Measurements from ENCODE around the gene KCNJ5. TPM values are rescaled to one million over a fixed set of nuclear protein-coding genes. Genes with fewer than 3 reads are reported as not detected.
A peak's percentile ranks its signal among the peaks of the same experiment; 100 is the strongest.

The KCNJ5 gene
- total RNA-seq, 3 donors from 2014 or later = 0.98 to 8.8 (median 2.8) TPM

DNA sequence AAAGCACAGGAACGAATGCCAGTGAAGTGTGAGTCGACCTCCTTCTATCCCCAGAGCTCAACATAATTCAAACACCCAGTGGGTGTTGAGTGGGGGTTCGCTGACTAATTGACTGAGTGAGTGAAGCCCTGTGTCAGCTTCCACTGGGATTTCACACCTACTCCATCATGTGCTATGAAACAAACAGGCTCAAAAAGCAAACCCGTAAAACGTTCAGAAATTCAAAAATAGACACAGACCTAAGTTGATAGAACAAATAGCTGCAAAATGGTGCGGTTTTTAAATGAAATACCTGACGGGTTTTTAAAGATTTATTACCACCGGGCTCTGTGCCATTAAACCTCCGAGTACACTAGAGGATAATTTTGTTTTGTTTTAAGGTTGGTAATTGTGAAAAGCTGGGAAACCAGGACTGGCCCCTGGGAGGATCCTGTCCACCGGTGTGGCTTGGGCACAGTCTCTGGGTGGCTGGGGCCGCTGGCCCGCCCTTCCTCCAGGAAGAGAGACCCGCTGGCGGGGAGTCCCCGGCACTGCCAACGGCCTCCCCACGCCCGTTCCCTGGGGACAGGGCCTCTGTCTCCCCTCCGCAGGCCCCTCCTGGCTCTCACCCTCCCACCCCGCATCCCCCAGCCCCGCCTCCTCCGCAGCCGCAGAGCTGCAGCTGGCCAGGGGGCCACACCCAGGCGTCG, 13.6 kb downstream of the KCNJ5 start:
- TF ChIP-seq, protein P1, sequence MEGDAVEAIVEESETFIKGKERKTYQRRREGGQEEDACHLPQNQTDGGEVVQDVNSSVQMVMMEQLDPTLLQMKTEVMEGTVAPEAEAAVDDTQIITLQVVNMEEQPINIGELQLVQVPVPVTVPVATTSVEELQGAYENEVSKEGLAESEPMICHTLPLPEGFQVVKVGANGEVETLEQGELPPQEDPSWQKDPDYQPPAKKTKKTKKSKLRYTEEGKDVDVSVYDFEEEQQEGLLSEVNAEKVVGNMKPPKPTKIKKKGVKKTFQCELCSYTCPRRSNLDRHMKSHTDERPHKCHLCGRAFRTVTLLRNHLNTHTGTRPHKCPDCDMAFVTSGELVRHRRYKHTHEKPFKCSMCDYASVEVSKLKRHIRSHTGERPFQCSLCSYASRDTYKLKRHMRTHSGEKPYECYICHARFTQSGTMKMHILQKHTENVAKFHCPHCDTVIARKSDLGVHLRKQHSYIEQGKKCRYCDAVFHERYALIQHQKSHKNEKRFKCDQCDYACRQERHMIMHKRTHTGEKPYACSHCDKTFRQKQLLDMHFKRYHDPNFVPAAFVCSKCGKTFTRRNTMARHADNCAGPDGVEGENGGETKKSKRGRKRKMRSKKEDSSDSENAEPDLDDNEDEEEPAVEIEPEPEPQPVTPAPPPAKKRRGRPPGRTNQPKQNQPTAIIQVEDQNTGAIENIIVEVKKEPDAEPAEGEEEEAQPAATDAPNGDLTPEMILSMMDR (IDR thresholded peaks at IDR 0.05) = no peak
- TF ChIP-seq POLR2A (IDR thresholded peaks at IDR 0.05) (no peak), POLR2AphosphoS5 (IDR thresholded peaks at IDR 0.05) (no peak)
- DNase-seq (ENCODE audit: low spot score in 2 of 2) = no peak
- H3K27me3 ChIP-seq = no peaks in the 10 kb centered on the region
- no peaks in the 10 kb centered on the region for H3K36me3 ChIP-seq
- H3K9me3 ChIP-seq = no peaks in the 10 kb centered on the region
- intact Hi-C loops (cut with DNase I; ENCODE audit: low total_unique reads) = no loop called here
- H3K27ac ChIP-seq = peak overlapping the region; percentile 25 to 69
- H3K4me1 ChIP-seq = peaks cover 0 to 5% of the 10 kb centered on the region in 2 donors
- H3K4me3 ChIP-seq = peak overlapping the region; percentile 54 to 83 (median 55)

DNA sequence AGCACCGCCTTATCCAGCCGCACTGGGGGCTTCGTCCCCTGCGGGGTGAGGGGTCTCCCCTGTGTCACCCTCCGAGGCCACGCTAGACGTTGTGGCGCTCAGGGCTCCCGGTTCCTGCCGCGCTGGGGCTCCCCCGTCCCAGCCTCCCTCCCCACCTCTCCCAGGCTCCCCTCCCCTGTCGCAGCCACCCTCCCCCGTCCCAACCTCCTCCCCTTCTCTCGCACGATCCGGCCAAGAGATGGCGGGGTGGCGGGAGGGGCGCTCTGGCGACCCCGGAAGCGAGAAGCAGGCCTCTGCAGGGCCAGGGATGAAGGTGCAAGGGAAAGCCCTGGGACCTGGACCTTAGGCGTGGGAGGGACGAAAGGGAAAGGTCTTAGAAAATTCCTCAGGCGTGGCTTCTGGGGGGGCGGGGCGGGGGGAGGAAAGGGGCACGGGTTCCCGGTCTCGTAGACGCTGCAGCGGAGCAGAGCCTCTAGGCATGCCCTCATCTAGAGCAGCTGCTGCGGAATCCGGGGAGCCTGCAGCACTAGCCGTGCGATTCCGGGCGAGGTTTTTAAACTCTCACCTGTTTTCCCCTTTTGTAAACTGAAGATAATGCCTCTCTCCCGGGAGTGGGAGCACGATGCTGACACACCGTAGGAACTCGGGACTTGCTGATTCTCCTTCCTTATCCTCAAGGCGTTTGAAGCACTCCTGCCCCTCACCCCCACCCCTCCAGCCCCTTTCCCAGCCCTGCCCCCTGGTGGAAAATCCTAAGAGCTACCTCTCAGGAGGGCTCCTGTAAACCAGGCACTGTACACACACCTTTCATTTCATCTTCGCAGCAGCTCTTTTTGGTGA, 14.4 kb downstream of the KCNJ5 start:
- intact Hi-C loops (cut with DNase I; ENCODE audit: low total_unique reads) = no loop called here
- no peaks in the 10 kb centered on the region for H3K9me3 ChIP-seq
- no peaks in the 10 kb centered on the region for H3K36me3 ChIP-seq
- no peak for DNase-seq (ENCODE audit: low spot score in 2 of 2)
- no peak for TF ChIP-seq POLR2AphosphoS5 (IDR thresholded peaks at IDR 0.05)
- TF ChIP-seq, protein P1 (IDR thresholded peaks at IDR 0.05) = no peak
- TF ChIP-seq POLR2A (IDR thresholded peaks at IDR 0.05) = no peak
- H3K27me3 ChIP-seq = no peaks in the 10 kb centered on the region
- peak overlapping the region; percentile 25 to 69 for H3K27ac ChIP-seq
- H3K4me3 ChIP-seq = peak overlapping the region; percentile 54 to 83 (median 55)
- peaks cover 0 to 5% of the 10 kb centered on the region in 2 donors for H3K4me1 ChIP-seq

DNA sequence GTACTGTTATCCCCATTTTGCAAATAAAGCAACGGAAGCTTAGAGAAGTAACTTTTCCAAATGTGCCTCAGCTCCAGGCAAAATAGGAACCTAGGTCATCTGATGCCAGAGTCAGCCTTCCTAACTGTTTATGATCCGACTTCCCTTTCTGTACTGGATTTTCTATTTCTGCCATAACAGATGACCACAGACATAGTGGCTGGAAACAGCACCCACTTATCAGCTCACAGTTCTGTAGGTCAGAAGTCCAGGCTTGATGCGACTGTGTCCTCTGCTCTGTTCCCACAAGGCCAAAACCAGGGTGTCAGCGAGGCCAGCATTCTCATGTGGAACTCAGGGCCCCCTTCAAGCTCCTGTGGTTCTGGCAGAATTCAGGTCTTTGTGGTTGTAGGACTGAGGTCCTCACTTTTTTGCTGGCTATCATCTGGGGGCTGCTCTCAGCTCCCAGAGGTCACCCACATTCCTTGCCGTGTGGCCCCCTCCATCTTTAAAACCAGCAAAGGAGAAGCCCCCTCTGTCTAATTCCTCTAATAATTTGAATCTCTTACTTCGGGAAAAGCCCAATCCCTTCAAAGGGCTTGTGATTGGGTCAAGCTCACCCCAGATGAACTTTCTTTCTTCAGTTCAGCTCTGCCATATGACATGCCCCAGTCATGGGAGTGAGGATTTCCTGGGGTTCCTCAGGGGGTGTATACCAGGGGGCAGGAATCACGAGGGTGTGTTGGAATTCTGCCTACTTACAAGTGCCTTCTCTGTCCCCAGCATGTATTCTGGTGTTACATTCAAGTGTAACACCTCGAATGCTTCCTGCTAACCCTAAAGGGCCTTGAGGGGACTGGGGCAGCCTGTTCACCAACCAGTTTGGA, 15.3 kb downstream of the KCNJ5 start:
- TF ChIP-seq, protein P1 (IDR thresholded peaks at IDR 0.05) = no peak
- TF ChIP-seq POLR2A (IDR thresholded peaks at IDR 0.05) (no peak), POLR2AphosphoS5 (IDR thresholded peaks at IDR 0.05) (no peak)
- no peak for DNase-seq (ENCODE audit: low spot score in 2 of 2)
- Histone ChIP-seq H3K4me3 (peak overlapping the region in 2 of 3 donors; percentile 54 to 83), H3K27me3 (no peaks in the 10 kb centered on the region), H3K9me3 (no peaks in the 10 kb centered on the region), H3K36me3 (no peaks in the 10 kb centered on the region), H3K4me1 (peaks cover 0 to 5% of the 10 kb centered on the region in 2 donors), H3K27ac (no peak overlapping the region)
- intact Hi-C loops (cut with DNase I; ENCODE audit: low total_unique reads) = no loop called here

DNA sequence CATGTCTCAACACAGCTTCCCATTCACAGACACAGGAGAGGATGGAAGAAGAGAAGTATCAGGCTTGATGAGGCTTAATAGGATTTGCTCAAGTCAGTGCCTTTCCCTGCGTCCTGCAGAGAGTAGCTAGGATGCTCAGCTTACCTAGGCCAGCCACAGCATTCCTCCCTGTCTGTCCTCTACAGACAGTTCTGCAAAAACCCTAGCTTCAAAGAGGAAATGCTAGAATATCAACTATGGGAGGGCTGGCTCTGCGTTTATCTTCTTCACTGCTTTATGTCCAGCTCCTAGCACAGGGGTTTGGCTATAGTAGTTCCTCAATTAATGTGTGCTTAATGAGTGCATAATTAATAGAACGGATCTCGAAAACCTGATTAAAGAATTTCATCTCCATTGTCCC, 16.4 kb downstream of the KCNJ5 start:
- Histone ChIP-seq H3K27ac (no peak overlapping the region), H3K36me3 (no peaks in the 10 kb centered on the region), H3K4me3 (no peak overlapping the region), H3K27me3 (no peaks in the 10 kb centered on the region), H3K9me3 (no peaks in the 10 kb centered on the region), H3K4me1 (peaks cover 0 to 5% of the 10 kb centered on the region in 2 donors)
- no peak for TF ChIP-seq POLR2A (IDR thresholded peaks at IDR 0.05)
- no peak for TF ChIP-seq POLR2AphosphoS5 (IDR thresholded peaks at IDR 0.05)
- TF ChIP-seq, protein P1 (IDR thresholded peaks at IDR 0.05) = no peak
- no peak for DNase-seq (ENCODE audit: low spot score in 2 of 2)
- intact Hi-C loops (cut with DNase I; ENCODE audit: low total_unique reads) = no loop called here

Measured in breast epithelium (tissue), 4 donors.